ENCODE measurements around the gene ASIC4. TPM values are rescaled to one million over a fixed set of nuclear protein-coding genes. Genes with fewer than 3 reads are reported as not detected.

Gene ASIC4
- total and polyA plus RNA-seq, 2 experiments from 2014 or later: 0.13 to 3.6 TPM

DNA sequence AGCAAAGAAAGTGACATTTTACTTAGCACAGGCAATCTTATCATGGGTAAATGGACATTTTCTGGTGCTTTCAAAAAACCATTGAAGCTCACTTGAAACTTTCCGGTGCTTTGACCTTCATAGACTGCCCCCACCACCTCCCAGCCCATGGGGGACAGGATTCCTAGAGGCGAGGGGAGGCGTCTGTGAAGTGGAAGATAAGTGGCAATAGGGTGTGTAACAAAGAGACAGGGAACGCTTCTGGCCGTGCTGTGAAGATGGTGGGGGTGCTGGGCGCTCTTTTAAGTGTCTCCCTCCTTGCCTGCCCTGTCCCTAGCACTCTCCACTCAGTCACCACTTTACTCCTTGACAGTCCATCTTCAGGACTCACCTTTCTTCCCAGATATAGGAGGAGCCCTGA is 39.0 kb upstream of the ASIC4 start:
- TF ChIP-seq, protein P1, sequence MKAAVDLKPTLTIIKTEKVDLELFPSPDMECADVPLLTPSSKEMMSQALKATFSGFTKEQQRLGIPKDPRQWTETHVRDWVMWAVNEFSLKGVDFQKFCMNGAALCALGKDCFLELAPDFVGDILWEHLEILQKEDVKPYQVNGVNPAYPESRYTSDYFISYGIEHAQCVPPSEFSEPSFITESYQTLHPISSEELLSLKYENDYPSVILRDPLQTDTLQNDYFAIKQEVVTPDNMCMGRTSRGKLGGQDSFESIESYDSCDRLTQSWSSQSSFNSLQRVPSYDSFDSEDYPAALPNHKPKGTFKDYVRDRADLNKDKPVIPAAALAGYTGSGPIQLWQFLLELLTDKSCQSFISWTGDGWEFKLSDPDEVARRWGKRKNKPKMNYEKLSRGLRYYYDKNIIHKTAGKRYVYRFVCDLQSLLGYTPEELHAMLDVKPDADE (IDR thresholded peaks at IDR 0.05): no peak
- TF ChIP-seq JUNB (IDR thresholded peaks at IDR 0.05; ENCODE audit: unreplicated experiment): no peak
- TF ChIP-seq NANOG (IDR thresholded peaks at IDR 0.05; ENCODE audit: borderline replicate concordance): no peak
- no peak for TF ChIP-seq EZH2 (IDR thresholded peaks at IDR 0.05; ENCODE audit: low read depth, unreplicated experiment)
- no peak for TF ChIP-seq STAT1 (IDR thresholded peaks at IDR 0.05; ENCODE audit: unreplicated experiment)
- no peak for TF ChIP-seq ZNF331 (CRISPR knock-in tag; IDR thresholded peaks at IDR 0.05; ENCODE audit: low read depth)
- no peak for TF ChIP-seq ZNF462 (CRISPR knock-in tag; IDR thresholded peaks at IDR 0.05)
- TF ChIP-seq CREB1 (CRISPR knock-in tag; IDR thresholded peaks at IDR 0.05; ENCODE audit: low read depth): no peak
- TF ChIP-seq ZNF114 (CRISPR knock-in tag; IDR thresholded peaks at IDR 0.05): no peak
- no peak for TF ChIP-seq EZH2phosphoT487 (IDR thresholded peaks at IDR 0.05; ENCODE audit: unreplicated experiment)
- TF ChIP-seq, protein P2, sequence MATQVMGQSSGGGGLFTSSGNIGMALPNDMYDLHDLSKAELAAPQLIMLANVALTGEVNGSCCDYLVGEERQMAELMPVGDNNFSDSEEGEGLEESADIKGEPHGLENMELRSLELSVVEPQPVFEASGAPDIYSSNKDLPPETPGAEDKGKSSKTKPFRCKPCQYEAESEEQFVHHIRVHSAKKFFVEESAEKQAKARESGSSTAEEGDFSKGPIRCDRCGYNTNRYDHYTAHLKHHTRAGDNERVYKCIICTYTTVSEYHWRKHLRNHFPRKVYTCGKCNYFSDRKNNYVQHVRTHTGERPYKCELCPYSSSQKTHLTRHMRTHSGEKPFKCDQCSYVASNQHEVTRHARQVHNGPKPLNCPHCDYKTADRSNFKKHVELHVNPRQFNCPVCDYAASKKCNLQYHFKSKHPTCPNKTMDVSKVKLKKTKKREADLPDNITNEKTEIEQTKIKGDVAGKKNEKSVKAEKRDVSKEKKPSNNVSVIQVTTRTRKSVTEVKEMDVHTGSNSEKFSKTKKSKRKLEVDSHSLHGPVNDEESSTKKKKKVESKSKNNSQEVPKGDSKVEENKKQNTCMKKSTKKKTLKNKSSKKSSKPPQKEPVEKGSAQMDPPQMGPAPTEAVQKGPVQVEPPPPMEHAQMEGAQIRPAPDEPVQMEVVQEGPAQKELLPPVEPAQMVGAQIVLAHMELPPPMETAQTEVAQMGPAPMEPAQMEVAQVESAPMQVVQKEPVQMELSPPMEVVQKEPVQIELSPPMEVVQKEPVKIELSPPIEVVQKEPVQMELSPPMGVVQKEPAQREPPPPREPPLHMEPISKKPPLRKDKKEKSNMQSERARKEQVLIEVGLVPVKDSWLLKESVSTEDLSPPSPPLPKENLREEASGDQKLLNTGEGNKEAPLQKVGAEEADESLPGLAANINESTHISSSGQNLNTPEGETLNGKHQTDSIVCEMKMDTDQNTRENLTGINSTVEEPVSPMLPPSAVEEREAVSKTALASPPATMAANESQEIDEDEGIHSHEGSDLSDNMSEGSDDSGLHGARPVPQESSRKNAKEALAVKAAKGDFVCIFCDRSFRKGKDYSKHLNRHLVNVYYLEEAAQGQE (IDR thresholded peaks at IDR 0.05; ENCODE audit: unreplicated experiment): no peak
- TF ChIP-seq POLR2AphosphoS5 (IDR thresholded peaks at IDR 0.05; ENCODE audit: low read depth): no peak
- no peak for TF ChIP-seq CTCF (conservative IDR thresholded peaks at IDR 0.05; ENCODE audit: low read depth in 2 of 2)
- Histone ChIP-seq H2AFZ (no peak overlapping the region), H4K20me1 (replicated peaks; ENCODE audit: insufficient read depth) (no peaks in the 10 kb centered on the region), H3K4me2 (no peak overlapping the region), H3F3A (replicated peaks; ENCODE audit: low read depth) (no peaks in the 10 kb centered on the region; the same call in 1 of the 2 replicates), H3K36me3 (ENCODE audit: insufficient read depth) (no peaks in the 10 kb centered on the region), H3K27ac (ENCODE audit: low read depth) (no peak overlapping the region), H3K79me2 (replicated peaks; ENCODE audit: insufficient read depth) (no peaks in the 10 kb centered on the region), H3K9me2 (ENCODE audit: insufficient read depth) (no peaks in the 10 kb centered on the region), H3K4me1 (ENCODE audit: insufficient read depth) (peaks cover 11% of the 10 kb centered on the region; the same call in 1 of the 2 replicates), H3K4me3 (no peak overlapping the region), H3K27me3 (ENCODE audit: insufficient read depth) (no peaks in the 10 kb centered on the region)
- H3K9me3 Mint-ChIP-seq: no peaks in the 10 kb centered on the region; the same call in 2 of the 3 replicates
- H3K4me3 Mint-ChIP-seq: no peak overlapping the region; the same call in 2 of the 3 replicates
- peaks cover 3% of the 10 kb centered on the region; the same call in 1 of the 3 replicates for H3K36me3 Mint-ChIP-seq (ENCODE audit: low read depth)
- H3K27ac Mint-ChIP-seq: no peak overlapping the region
- ATAC-seq (no peak), DNase-seq (ENCODE audit: low spot score) (no peak)
- H3K27me3 Mint-ChIP-seq (ENCODE audit: insufficient read depth, low read depth, poor library complexity): peaks cover 21% of the 10 kb centered on the region
- peaks cover 25% of the 10 kb centered on the region for H3K4me1 Mint-ChIP-seq
